NCI-H345 (cell line): ENCODE data around the gene PHF12.
"Not testable (repeated sequence)": the region's sequence is repeated elsewhere in the genome, so short reads cannot be mapped to it uniquely, and the experiment has no call there.

Experiments used
- DNase-seq: peaks from one replicate; lab custom pipeline; 2025; lab: John Stamatoyannopoulos, UW

PHF12 gene

DNA sequence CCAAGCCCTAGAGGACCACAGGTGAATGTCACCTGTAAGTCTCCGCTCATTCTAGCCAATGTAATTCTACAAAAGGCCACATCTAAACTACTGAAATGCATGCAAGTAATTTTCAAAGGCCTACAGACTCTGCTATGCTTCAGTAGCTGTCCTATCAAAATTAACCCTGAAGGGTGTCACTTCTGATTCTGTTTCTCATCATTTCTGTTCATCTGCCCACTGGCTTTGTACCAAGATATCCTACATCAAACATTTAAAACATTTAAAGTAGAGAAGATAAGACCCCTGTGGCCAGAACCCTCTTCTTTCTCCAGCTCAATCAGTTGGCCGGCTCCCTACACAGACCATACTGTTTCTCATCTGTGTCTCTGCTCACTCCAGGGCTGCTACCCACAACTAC is 21.5 kb downstream of the PHF12 start:
- no peak for DNase-seq

DNA sequence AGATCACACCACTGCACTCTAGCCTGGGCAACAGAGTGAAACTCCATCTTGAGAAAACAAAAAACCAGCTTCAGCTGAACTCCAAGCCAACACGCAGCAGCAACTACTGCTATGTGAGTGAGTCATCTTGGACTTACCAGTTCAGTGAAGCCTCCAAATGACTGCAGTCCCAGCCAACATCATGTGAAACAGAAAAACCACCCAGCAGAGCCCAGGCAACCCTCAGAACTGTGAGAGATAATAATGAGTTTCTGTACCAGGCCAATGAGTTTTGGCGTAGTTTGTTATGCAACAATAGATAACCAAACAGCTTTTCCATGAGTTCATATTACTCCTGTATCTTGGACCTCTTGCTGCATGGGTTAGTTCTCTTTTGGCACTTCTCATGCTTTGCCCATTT is 23.3 kb downstream of the PHF12 start:
- DNase-seq = no peak

DNA sequence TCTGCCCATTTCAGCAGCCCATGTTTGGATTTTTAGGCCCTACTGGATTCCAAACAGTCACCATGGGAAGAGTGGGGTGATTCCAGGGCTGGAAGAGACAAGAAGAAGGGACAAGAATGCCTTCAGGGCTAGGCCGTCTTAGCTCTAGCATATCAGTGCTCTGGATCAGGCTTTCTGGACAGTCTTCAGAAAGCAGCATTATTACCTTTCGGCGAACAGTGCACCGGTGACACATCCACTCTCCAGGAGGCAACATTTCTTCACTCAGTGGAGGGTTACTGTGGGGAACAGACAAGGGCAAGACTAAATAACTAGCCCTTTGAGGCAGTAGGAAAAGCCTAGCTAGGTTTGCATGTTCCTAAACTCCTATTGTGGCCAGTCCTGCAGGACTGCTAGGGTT is 24.5 kb downstream of the PHF12 start:
- DNase-seq = no peak

DNA sequence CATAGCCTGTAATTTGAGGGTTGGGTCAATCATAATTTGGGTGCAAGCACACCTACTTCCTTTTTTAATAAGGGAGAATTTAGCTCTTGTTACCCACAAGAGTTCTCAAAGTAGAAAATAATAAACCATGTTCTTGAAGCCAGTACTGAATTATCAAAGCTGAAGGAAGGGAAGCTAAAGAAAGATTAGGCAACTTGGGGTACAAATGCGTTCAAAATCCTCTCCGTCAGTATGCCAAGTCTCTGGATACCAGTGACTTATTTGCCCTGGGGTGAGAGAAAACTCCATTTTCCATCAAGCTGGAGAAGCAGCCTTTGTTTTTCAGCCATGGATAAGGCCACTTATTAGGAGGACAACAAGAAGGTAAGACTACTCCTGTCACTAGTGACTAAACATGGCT is 25.0 kb downstream of the PHF12 start:
- no peak for DNase-seq

DNA sequence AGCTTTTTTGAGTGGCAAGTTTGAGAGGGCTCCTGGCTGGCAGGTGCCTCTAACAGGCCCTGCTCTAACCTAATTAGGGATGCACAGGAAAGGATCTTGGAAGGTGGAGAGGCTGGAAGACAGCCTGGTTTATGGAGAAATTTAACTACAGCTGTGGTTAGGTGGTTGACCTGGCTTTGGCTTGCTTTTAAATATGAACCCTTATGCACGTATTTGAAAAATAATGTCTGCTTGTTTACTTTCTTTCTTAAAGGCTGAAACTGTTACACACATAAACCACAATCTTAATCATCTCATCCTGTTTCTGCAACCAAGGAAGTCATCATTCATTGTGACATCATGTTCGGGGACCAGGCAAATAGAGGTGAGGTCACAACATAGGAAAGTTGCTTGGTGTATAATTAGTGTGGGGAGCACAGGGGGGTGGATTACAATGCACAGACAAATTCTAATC is 25.4 kb downstream of the PHF12 start:
- DNase-seq = no peak

DNA sequence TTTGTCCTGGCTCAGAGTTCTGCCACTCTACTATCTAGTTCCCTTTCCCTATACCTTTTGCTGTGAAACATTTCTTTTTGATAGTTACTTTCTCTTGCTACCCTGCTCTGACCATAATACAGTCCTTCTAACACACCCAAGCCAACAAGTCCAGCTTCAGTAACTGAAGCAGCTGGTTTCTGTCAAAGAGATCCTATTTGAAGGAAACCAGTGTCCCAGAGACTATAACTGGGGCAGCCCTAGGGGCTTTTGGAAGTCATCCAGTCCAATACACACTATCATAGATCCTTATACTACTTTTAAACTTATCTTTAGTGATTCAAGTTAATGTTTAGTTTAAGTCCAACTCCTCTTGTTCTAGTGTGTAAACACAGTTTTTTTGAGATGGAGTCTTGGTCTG is 31.1 kb downstream of the PHF12 start:
- no peak for DNase-seq

DNA sequence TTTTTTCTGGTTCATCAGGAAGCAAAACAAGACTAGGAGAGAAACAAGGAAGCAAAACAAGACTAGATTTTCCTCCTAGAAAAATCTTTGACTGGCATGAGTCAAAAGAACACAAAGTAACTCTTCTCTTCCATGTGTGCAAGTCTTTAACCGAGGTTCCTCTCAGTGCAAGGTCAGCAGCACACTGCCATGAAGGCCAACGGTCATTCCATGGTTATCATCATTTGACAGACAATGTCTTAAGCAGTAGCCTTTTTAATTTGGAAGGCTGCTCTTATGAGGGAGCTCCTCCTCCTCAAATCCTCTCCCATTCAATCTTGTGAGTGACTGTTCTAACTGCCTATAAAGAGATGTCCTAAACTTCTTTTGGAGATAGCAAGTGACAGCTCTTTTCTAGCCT is 33.0 kb downstream of the PHF12 start:
- no peak for DNase-seq

DNA sequence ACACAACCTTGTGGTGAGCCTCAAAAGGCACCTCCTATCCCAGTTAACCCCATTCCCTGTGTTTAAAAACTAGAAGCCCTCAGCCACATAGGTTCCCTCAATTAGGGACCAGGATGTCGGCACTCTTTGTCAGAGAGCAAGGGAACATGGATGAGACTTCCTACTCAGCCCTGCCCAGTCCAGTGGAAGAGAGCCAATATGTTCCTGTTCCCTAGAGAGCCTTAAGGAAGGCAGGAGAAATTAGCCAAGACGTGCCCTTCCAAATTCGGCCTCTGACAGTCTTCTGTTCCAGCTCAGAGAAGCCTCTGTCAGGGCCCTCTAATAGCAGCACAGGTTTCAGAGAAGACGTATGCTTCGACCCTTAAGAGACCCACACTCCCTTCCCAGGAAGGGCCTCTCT is 33.9 kb downstream of the PHF12 start:
- DNase-seq = no peak

DNA sequence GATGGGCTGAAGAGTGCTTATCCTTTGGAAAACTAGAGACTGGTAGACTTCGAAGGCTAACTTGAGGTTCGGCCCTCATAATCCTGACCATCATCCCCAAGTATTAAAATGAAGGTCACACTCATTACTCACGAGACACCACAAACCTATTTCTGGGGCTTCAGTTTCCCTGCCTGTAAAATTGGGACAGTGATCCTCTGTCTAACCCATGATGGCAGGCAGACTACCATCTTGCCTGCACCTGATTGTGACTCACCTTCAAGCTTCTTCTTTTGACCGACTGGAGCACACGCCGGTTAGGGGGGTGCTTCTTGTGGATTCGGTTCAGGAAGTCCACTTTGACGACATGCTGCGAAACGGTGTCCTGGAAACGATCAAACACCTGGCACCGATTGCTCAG is 34.3 kb downstream of the PHF12 start:
- no peak for DNase-seq

DNA sequence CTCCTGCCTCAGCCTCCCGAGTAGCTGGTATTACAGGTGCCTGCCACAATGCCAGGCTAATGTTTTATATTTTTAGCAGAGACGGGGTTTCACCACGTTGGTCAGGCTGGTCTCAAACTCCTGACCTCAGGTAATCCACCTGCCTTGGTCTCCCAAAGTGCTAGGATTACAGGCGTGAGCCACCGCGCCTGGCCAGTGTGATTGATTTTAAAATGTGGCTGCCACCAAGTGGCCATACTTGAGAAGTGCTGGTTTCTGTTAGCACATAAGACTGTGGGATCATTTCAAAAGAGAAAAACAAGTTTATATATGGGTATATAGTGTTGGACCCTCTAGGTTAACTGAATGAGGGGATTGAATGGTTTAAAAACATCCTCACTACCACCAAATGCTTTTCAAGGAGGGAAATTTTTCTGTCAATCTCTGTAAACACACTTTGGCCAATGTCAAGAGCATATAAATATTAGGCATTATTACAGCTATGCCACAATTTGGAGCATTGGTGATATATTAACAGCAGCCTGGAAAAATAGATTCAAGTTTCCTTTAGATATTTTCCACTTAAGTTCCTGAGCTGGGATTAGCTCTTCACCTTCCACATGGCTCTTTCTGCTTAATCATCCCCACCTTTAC is 34.9 kb downstream of the PHF12 start:
- peak; percentile 23 for DNase-seq

DNA sequence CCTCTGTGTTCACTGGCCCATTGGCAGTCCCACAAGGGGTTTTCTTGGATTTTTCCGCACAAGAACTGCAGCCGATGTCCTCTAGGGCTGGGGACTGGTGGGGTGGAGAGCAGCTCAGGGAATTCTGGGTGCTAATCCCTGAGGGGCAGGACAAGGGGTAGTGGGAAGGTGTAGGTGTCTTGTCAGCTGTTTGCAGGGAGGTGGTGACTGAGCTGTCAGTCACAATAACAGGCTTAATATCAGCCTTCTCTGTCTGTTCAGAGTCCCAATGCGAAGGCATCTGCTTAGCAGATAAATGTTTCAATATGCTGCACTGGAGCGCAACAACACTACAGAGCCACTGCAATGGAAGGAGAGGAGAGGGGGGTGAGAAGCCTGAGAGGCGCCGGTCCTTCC is 38.4 kb downstream of the PHF12 start:
- no peak for DNase-seq

DNA sequence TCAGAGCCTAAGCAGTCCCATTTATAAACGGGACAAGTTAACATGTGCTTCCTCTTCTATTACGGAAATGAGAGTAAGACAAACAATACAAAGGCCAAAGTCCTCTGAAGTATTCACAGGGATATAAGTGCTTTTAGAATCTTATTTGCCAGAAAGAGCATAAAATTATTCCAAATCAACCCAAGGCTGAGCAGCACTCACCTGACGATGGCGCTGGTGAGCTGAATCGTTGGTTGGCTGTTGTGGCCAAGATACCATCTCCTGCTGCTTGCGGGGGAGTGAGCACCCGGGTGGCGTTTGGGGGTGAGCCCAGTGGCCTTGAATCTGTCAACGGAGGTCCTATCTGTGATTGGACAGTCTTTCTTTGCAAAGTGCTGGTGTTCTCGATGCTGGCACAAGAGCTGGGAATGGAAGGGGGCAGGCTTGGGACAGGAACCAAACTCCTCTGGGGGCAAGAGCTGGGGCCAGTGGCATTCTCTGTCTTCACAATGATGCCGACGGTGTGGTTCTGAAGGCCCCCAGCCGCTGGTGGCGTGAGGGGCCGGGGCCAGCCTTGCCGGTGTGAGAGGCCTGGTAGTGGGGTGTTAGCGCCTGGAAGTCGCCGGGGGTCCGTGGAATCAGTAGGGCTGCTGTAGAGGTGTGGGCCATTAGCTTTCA is 38.9 kb downstream of the PHF12 start:
- no peak for DNase-seq

DNA sequence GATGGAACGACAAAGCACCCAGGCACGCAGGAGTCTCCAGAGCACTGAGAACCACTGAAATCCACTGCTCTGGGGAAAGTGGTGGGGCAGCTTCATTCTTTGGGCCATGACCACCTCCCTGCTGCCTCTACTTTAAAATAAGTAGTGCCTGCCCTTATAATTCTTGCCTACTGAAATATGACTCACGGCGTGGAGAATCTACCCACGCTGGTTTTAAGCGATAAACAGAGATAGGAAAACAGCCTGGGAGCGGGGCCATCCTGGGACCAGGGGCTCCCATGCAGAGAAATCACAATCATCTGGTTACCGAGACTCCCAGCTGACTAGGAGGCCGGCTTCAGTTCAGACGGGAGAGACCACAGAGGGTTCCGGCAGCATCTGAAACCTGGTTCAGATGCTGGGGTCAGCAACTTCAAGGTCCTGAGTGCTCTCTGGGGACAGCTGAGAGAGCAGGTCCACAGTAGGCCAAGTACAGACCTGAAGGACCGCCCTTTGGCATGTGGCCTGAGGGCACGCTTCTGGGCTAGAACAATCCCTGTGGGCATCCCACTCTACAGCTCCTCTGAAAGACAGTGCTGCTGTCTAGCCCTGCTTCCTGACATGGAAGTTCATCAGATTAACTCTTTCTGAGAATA is 39.8 kb downstream of the PHF12 start:
- DNase-seq = no peak

DNA sequence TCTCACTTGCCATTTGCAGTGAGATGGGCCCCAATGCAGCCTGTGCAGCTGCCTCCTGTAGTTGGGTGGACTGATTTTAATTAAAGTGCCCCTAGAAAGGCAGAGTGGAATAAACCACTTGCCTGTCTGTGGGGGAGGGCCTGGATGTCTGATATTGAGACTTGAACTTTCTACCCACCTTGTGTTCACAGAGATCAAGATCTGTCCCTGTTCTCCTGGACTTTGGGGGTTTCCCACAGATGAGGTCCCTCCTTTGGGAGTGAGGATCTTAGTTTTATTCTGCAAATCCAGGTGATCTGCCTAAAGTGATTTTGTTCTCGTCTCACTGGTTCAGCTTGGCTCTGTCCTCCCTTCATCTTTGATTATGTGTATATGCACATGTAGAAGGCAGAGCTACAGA is 40.8 kb downstream of the PHF12 start:
- no peak for DNase-seq

DNA sequence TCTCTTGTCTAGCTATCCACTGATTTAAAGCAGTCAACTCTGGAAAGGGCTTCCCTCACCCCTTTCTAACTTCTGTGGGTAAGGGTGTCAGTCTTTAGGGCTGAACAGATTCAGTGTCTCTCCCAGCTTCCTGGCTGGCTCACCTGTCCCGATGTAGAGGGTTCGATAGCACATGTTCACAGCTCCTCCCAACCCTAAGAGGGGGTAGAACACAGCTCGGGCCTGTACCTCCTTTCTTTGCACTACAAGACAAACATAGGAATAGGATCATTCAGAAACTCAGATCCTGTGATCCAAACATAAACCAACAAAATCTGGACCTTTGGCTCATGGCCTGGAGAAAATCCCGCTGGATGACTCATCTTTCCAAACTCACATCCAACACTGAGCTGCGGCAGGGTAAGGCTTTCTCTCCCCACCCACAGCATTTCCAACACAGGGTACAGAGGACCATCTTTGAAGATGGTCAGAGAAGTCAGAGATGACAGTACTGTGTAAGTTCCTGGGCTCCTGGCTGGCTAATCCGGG is 42.6 kb downstream of the PHF12 start:
- no peak for DNase-seq

DNA sequence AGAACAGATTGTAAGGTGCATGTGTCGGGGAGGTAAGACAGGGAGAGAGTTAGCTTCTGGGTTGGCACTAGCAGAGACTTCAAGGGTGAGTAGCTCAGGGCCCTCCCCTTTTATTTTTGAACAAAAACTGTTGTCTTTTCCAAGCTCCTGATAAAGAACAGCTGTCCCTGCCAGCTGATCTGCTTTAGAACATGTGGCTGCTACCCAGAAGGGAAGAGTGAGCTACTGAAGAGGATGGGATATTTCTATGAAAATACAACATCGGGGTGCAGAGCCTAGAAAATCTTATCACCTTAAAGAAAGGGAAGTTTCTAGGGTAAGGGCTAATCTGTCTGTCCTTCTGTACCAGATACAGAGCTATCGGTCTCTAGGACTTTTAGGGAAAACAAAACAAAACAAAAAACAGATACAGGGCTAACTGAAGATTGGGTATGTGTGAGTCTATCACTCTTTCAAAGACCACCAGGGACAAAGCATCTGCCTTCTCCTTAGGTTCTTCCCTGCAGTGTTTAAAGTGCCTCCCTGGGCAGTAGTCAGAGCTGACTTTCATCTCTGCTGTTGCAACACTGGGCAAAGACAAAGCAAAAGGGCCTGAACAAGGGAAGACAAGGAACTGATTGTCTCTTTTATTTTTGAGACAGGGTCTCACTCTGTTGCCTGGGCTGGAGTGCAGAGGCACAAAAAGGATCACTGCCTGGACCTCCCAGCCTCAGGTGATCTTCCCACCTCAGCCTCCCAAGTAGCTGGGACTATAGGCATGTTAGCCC is 43.4 kb downstream of the PHF12 start:
- DNase-seq = no peak

DNA sequence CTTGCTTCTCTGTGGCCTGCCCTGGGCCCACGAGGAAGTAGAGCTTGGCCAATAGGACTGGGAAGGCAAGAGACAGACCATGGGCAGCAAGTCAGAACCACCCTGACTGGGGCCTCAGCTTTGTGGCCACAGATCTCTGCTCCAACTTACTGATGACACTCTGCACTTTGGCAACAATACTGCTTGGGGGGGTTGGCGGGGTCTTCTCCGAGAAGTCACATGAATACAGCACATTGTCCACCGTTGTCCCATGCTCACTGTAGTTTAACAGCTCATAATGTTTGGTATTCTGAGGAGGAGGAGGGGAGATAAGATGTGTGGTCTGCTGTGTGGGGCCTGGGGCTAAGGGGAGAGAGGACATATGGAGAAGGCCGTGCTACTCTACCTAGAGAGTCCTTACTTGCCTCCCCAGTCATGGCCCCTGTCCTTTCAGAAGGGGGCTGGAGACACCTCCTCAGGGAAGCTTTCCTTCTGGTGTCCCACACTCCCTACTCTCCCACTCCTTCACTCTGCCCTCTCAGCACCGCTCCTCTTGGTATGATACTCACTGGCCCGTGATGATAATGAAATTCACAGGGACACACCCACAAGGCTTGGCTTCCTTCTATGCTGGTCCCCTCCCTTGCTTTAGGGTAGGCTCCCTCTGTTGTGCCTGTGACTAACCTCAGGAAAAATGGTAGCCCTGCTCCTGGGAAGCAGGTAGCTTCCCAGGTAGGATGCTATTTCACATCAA is 44.4 kb downstream of the PHF12 start:
- DNase-seq = no peak

DNA sequence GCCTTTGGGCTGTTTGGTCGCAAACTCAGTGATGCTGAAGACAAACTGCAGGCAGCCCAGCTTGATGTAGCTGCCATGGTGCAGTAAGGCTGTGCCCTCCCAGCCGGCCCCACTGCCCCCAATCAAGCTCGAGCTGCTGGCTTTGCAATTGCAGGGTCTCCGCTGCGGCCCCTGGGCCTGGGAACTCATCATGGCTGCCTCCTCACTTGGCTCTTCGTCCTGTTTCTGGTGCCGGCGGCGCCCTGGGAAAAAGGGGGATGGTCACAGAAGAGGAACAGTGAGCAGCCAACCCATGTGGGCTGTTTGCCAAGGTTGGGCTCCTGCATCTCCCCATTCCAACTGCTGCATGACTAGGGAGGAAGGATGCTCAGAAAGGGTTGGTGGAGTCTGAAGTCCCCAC is 45.0 kb downstream of the PHF12 start:
- no peak for DNase-seq

DNA sequence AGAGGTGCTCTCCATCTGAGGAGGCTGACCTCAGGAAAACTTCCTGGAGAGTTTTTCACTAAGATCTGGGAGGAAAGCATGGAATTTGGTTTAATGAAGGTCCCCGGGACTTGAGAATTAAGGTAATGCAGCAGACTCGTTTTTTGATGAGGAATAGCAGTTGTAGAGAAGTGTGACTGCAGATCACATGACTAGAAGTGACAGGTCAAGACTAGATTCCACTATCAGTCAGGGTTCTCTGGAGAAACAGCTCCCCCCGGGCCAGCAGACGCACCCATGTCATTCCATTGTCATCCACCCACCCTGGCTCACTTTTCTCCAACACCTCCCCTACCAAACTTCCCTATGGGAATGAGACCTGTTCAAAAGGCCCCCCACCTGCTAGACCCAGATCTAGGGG is 46.5 kb downstream of the PHF12 start:
- no peak for DNase-seq

DNA sequence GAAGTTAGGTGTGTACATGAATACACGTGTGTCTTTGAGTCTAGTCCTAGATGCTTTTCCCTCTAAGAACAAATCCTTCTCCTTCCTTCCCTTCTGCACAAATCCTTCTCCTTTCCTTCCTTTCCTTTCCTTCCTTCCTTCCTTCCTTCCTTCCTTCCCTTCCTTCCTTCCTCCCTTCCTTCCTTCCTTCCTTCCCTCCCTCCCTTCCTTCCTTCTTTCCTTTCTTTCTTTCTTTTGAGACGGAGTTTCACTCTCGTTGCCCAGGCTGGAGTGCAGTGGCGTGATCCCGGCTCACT is 47.8 kb downstream of the PHF12 start:
- DNase-seq = not testable (repeated sequence)

DNA sequence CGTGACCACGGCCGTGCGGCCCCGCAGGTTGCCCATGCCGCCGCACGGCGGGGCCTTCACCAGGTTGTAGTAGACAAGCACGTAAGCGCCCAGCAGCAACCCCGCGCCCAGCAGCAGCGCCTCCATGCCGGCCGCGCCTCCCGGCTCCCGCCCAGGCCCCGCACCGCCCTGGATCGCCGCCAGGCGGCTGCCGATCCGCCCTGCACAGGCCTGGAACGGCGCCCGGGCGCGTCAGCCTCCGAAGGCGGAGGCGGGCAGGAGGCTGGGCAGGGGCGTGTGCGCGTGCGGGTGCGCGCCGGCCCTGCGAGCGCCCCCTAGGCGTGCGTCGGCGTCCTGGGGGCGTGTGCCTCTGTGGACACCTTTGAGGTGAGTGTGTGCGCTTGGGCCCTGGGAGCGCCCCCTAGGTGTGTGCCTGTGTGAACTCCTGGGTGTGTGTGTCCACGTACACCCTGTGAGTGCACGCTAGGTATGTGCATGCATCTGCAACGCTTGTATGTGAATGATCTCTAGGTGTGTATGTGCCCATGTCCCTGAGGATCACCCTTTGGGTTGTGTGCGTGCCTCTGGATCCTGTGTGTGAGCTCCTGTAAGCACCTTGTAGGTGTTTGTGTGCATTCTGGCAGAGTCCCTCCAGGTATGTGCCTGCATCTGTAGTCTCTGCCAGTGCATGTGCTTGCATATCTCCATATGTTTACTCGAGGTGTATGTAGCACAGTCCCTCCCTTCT is 48.3 kb downstream of the PHF12 start, which contains the start of gene DHRS13:
DHRS13 (minus strand) TSS at position 261 of the 727 bp plus-strand sequence; CDS start at position 126, 135 bp downstream.
- peak; percentile 97 for DNase-seq
